Keratinocyte (primary cell): ENCODE results near the gene SPECC1. TPM values are rescaled to one million over a fixed set of nuclear protein-coding genes. Genes with fewer than 3 reads are reported as not detected.

Experiments used
- DNase-seq: peaks from one replicate; pipeline ENCODE4 v3.0.0-alpha.2; 2011; ENCODE audit warnings: low read depth, missing footprints, low spot score
- FAIRE-seq: peaks from 2 replicates; lab custom pipeline; 2011; peaks lifted over from hg19 to GRCh38; lab: Jason Lieb, UNC
- H2AFZ ChIP-seq: 2 replicates; pipeline ENCODE4 v1.6.0; 2012; ENCODE audit warnings: low read length, control low read depth, inconsistent platforms; ENCODE audit not compliant: control insufficient read depth
- H3K27ac ChIP-seq: 2 replicates; pipeline ENCODE4 v1.5.1; 2011; ENCODE audit warnings: low read length; ENCODE audit not compliant: control insufficient read depth, insufficient read depth
- H3K27me3 ChIP-seq: 3 replicates; pipeline ENCODE4 v1.6.0; 2011; ENCODE audit warnings: low read length; ENCODE audit not compliant: control insufficient read depth, insufficient read depth; ENCODE audit errors: extremely low read depth
- H3K36me3 ChIP-seq, 2 experiments: 2 replicates in 1 of 2; 3 replicates in 1 of 2; pipeline ENCODE4 v1.5.1; 2011; ENCODE audit warnings: low read length in 2 of 2, mild to moderate bottlenecking in 1 of 2; ENCODE audit not compliant: control insufficient read depth in 2 of 2, insufficient read depth in 2 of 2; ENCODE audit errors: extremely low read depth in 1 of 2
- H3K4me1 ChIP-seq: 3 replicates; pipeline ENCODE4 v1.5.1; 2011; ENCODE audit warnings: low read length; ENCODE audit not compliant: control insufficient read depth, insufficient read depth; ENCODE audit errors: extremely low read depth
- H3K4me2 ChIP-seq: 3 replicates; pipeline ENCODE4 v1.6.0; 2011; ENCODE audit warnings: low read depth, low read length; ENCODE audit not compliant: control insufficient read depth, insufficient read depth; ENCODE audit errors: extremely low read depth
- H3K4me3 ChIP-seq, 3 experiments: fragments of 200-600 bp in 1 of 3; sonication (generic) in 1 of 3; 2 replicates in 2 of 3; 3 replicates in 1 of 3; pipeline ENCODE4 v1.5.1; 2011 to 2016; ENCODE audit warnings: low read length in 3 of 3, mild to moderate bottlenecking in 3 of 3, control low read depth in 2 of 3, inconsistent platforms in 1 of 3, low read depth in 1 of 3, mixed read lengths in 1 of 3, mixed run types in 1 of 3, moderate library complexity in 1 of 3; ENCODE audit not compliant: control insufficient read depth in 2 of 3, insufficient read depth in 2 of 3; ENCODE audit errors: extremely low read depth in 1 of 3
- H3K79me2 ChIP-seq: 2 replicates; pipeline ENCODE4 v1.6.0; 2012; ENCODE audit warnings: low read length; ENCODE audit not compliant: control insufficient read depth, insufficient read depth
- H3K9ac ChIP-seq: 3 replicates; pipeline ENCODE4 v1.6.0; 2011; ENCODE audit warnings: low read length; ENCODE audit not compliant: control insufficient read depth, insufficient read depth; ENCODE audit errors: extremely low read depth
- H3K9me1 ChIP-seq: 3 replicates; pipeline ENCODE4 v1.6.0; 2011; ENCODE audit warnings: low read length; ENCODE audit not compliant: control insufficient read depth, insufficient read depth; ENCODE audit errors: extremely low read depth
- H3K9me3 ChIP-seq: 2 replicates; pipeline ENCODE4 v1.5.1; 2012; ENCODE audit warnings: low read depth, low read length; ENCODE audit not compliant: control insufficient read depth
- H4K20me1 ChIP-seq: 3 replicates; pipeline ENCODE4 v1.6.0; 2011; ENCODE audit warnings: low read length; ENCODE audit not compliant: control insufficient read depth, insufficient read depth; ENCODE audit errors: extremely low read depth
- EZH2 ChIP-seq: IDR thresholded peaks from one replicate; pipeline ENCODE4 v1.6.1; 2012; ENCODE audit warnings: inconsistent platforms, mild to moderate bottlenecking, low read length, moderate library complexity
- dilution Hi-C: fragments of 300-500 bp; cut with MboI; formaldehyde crosslinking; loops from one replicate; pipeline ENCODE4 v1.7.0; 2020; ENCODE audit warnings: low sequenced_read_pairs; ENCODE audit not compliant: extremely low pct_ligation_motif_present
- polyA plus RNA-seq, 5 experiments: library from polyadenylated mRNA; depleted of rRNA in 3 of 5; stranded (reverse) in 3 of 5; stranded (forward) in 1 of 5; unstranded in 1 of 5; fragments of >200 nt; gene quantifications; 1 replicate in 1 of 5; 2 replicates in 3 of 5; 3 replicates in 1 of 5; pipeline versions ENCODE4 v1.2.1 to v1.2.3, GENCODE V29; 2011 to 2012; ENCODE audit warnings: missing spikeins in 2 of 5, low read depth in 1 of 5, low replicate concordance in 1 of 5
- TF ChIP-seq, protein P1 (sequence below), 3 experiments: IDR thresholded peaks in 1 of 3; conservative IDR thresholded peaks in 1 of 3; optimal IDR thresholded peaks in 1 of 3; 2 replicates in 2 of 3; 3 replicates in 1 of 3; pipeline versions ENCODE3 to v1.5.1; 2011; ENCODE audit warnings: low read length in 3 of 3, mild to moderate bottlenecking in 3 of 3, moderate library complexity in 2 of 3, control low read depth in 1 of 3, inconsistent platforms in 1 of 3; ENCODE audit not compliant: insufficient read depth in 2 of 3; ENCODE audit errors: extremely low read depth in 1 of 3

SPECC1 gene
- polyA plus RNA-seq, 1 donor (not counting 4 experiments of a cell fraction or from before 2014, with no cell fraction given) = 20.9 TPM

DNA sequence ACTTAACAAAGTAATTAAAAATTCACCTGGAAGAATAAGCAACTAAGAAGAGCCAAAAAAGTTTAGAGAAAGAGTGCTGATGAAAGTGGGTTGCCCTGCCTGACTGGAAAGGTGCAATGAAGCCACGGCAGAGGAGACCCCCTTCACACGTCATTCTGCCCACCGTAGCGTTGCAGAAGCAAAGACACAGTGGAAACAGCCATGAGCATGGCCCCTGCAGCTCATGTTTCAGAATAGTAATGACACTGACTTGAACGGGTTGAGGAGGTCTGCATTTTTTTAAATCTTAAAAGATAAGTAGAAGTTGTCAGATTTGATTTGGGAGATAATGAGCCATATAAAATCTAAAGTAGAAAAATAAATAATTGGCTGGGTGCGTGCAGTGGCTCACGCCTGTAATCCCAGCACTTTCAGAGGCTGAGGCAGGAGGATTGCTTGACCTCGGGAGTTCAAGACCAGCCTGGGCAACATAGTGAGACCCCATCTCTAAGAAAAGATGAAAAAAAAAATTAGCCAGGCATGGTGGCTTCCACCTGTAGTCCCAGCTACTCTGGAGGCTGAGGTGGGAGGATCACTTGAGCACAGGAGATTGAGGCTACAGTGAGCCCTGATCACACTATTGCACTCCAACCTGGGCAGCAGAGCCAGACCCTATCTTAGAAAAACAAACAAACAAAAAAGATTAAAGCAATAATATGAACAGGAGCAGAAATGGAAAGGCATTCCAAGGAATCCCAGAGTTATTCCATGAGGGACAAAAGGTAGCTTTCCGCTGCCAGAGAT is 273.6 kb downstream of the SPECC1 start:
- no peak for DNase-seq
- FAIRE-seq = no peak
- Histone ChIP-seq H3K36me3 (peaks cover 7 to 9% of the 10 kb centered on the region in 2 experiments), H3K79me2 (no peaks in the 10 kb centered on the region), H3K27ac (no peak overlapping the region), H3K9ac (no peak overlapping the region), H3K9me1 (peaks cover 2% of the 10 kb centered on the region), H3K9me3 (no peaks in the 10 kb centered on the region), H3K4me2 (no peak overlapping the region), H4K20me1 (peaks cover 2% of the 10 kb centered on the region), H3K4me3 (no peak overlapping the region), H2AFZ (no peak overlapping the region), H3K4me1 (no peaks in the 10 kb centered on the region), H3K27me3 (no peaks in the 10 kb centered on the region)
- dilution Hi-C loops = no loop called here
- no peak for TF ChIP-seq EZH2
- TF ChIP-seq, protein P1, sequence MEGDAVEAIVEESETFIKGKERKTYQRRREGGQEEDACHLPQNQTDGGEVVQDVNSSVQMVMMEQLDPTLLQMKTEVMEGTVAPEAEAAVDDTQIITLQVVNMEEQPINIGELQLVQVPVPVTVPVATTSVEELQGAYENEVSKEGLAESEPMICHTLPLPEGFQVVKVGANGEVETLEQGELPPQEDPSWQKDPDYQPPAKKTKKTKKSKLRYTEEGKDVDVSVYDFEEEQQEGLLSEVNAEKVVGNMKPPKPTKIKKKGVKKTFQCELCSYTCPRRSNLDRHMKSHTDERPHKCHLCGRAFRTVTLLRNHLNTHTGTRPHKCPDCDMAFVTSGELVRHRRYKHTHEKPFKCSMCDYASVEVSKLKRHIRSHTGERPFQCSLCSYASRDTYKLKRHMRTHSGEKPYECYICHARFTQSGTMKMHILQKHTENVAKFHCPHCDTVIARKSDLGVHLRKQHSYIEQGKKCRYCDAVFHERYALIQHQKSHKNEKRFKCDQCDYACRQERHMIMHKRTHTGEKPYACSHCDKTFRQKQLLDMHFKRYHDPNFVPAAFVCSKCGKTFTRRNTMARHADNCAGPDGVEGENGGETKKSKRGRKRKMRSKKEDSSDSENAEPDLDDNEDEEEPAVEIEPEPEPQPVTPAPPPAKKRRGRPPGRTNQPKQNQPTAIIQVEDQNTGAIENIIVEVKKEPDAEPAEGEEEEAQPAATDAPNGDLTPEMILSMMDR (optimal IDR thresholded peaks at IDR 0.05 in 1 of 3, IDR thresholded peaks at IDR 0.05 in 1 of 3, conservative IDR thresholded peaks at IDR 0.05 in 1 of 3; ENCODE audit: extremely low read depth in 1 of 3, insufficient read depth in 2 of 3, low read length in 3 of 3) = no peak

DNA sequence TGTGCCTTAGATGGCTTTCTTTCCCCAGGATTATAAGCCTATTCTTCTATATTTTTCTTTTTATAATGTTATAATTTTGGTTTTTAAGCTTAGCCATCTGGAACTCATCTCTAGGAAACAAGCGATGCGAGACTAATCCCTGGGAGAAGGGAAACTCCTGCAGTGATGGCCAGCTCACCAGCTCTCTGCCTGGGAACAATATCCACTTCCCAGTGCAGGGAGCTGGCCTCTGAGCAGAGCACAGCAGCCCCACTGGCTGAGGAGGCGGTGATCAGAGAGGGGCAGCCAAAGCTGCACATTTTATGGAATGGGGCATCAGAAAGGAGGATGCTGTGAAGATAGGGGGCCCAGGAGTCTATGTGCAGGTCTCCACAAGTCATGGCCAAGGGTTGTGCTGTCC is 274.9 kb downstream of the SPECC1 start:
- TF ChIP-seq EZH2 = no peak
- TF ChIP-seq, protein P1 (optimal IDR thresholded peaks at IDR 0.05 in 1 of 3, IDR thresholded peaks at IDR 0.05 in 1 of 3, conservative IDR thresholded peaks at IDR 0.05 in 1 of 3; ENCODE audit: extremely low read depth in 1 of 3, insufficient read depth in 2 of 3, low read length in 3 of 3) = no peak
- Histone ChIP-seq H3K36me3 (peaks cover 7 to 9% of the 10 kb centered on the region in 2 experiments), H3K27ac (no peak overlapping the region), H3K9me3 (no peaks in the 10 kb centered on the region), H3K27me3 (no peaks in the 10 kb centered on the region), H3K9ac (no peak overlapping the region), H2AFZ (no peak overlapping the region), H3K4me1 (no peaks in the 10 kb centered on the region), H4K20me1 (peaks cover 2% of the 10 kb centered on the region), H3K4me3 (no peak overlapping the region), H3K79me2 (no peaks in the 10 kb centered on the region), H3K9me1 (peaks cover 2% of the 10 kb centered on the region), H3K4me2 (no peak overlapping the region)
- FAIRE-seq = no peak
- dilution Hi-C loops = no loop called here
- no peak for DNase-seq
